Activated CD8-positive, alpha-beta memory T cell treated with anti-CD3 and anti-CD28 coated beads, Interleukin-2, amount 10 ng/mL, durations not matched to agents 7 days and 5 days (primary cell): Measurements from ENCODE around the gene NLRC5. TPM values are rescaled to one million over a fixed set of nuclear protein-coding genes. Genes with fewer than 3 reads are reported as not detected.

Source experiments
- ATAC-seq: fragments of 150-1000 bp; cut with Tn5 transposase; one replicate; pipeline ENCODE4 v1.10.0; 2021; ENCODE audit warnings: moderate library complexity
- CTCF ChIA-PET: fragments of 350-600 bp; sonication (Branson Sonifier 250); formaldehyde crosslinking; loops from one replicate; lab custom pipeline; 2021; ENCODE audit warnings: antibody characterized with exemption; lab: Charles Lee
- DNase-seq: peaks from one replicate; pipeline ENCODE4 v3.0.0-alpha.2; 2020
- H3K27ac Mint-ChIP-seq: one replicate; pipeline ENCODE4 v1.8.0; 2021; ENCODE audit warnings: mild to moderate bottlenecking, mixed read lengths
- H3K27me3 Mint-ChIP-seq: one replicate; pipeline ENCODE4 v1.8.0; 2021; ENCODE audit warnings: mixed read lengths
- H3K36me3 Mint-ChIP-seq: one replicate; pipeline ENCODE4 v1.8.0; 2021; ENCODE audit warnings: mild to moderate bottlenecking, mixed read lengths
- H3K4me1 Mint-ChIP-seq: one replicate; pipeline ENCODE4 v1.8.0; 2021; ENCODE audit warnings: mixed read lengths
- H3K4me3 Mint-ChIP-seq: one replicate; pipeline ENCODE4 v1.8.0; 2021; ENCODE audit warnings: mild to moderate bottlenecking, moderate library complexity, mixed read lengths
- H3K9me3 Mint-ChIP-seq: one replicate; pipeline ENCODE4 v1.8.0; 2022; ENCODE audit warnings: low read depth, mixed read lengths
- total RNA-seq, 2 experiments: library from RNA; stranded (reverse); gene quantifications; one replicate each; pipeline ENCODE4 v1.2.3, GENCODE V29; 2021

Gene NLRC5
- total RNA-seq, 2 experiments from 2014 or later = 156 to 287 TPM

- Mint-ChIP-seq H3K4me3 (peak overlapping the region; percentile 74), H3K27me3 (no peaks in the 10 kb centered on the region), H3K27ac (peak overlapping the region; percentile 80), H3K9me3 (no peaks in the 10 kb centered on the region), H3K4me1 (peaks cover 89% of the 10 kb centered on the region), H3K36me3 (no peaks in the 10 kb centered on the region)
- no peak for DNase-seq
- CTCF ChIA-PET = interaction anchor here (1.3 kb wide), 1 partner anchor 47 kb away, joined by 3 read pairs; no protein-coding TSS in a partner anchor
- ATAC-seq = no peak
Measured at GRCh38 chr16:57130950-57131321, 141.6 kb downstream of the NLRC5 start.

GRCh38 chr16:57131351-57131970 lies 142.1 kb downstream of the NLRC5 start:
- peaks cover 88% of the 10 kb centered on the region for H3K4me1 Mint-ChIP-seq
- DNase-seq (no peak), ATAC-seq (no peak)
- H3K27me3 Mint-ChIP-seq = no peaks in the 10 kb centered on the region
- CTCF ChIA-PET = interaction anchor here (1.3 kb wide), 1 partner anchor 47 kb away, joined by 3 read pairs; no protein-coding TSS in a partner anchor
- H3K9me3 Mint-ChIP-seq = no peaks in the 10 kb centered on the region
- H3K4me3 Mint-ChIP-seq = peak overlapping the region; percentile 74
- no peaks in the 10 kb centered on the region for H3K36me3 Mint-ChIP-seq
- H3K27ac Mint-ChIP-seq = peak overlapping the region; percentile 80

- Mint-ChIP-seq H3K4me3 (no peak overlapping the region), H3K4me1 (peaks cover 78% of the 10 kb centered on the region), H3K27me3 (no peaks in the 10 kb centered on the region), H3K27ac (peak overlapping the region; percentile 80), H3K9me3 (no peaks in the 10 kb centered on the region), H3K36me3 (no peaks in the 10 kb centered on the region)
- CTCF ChIA-PET = no interaction called here
- ATAC-seq (no peak), DNase-seq (no peak)
Measured at GRCh38 chr16:57132470-57132869, 143.1 kb downstream of the NLRC5 start.

GRCh38 chr16:57133031-57133430 lies 143.7 kb downstream of the NLRC5 start:
- Mint-ChIP-seq H3K4me3 (no peak overlapping the region), H3K27me3 (no peaks in the 10 kb centered on the region), H3K36me3 (no peaks in the 10 kb centered on the region), H3K4me1 (peaks cover 73% of the 10 kb centered on the region), H3K9me3 (no peaks in the 10 kb centered on the region), H3K27ac (peak overlapping the region; percentile 82)
- ATAC-seq (no peak), DNase-seq (no peak)
- CTCF ChIA-PET = interaction anchor here (1.1 to 1.2 kb wide), 2 partner anchors 13 to 49 kb away, joined by 3 read pairs; no protein-coding TSS in a partner anchor

Other genes starting within 250 kb of the NLRC5 start
- not detected for gene SLC12A3, start 124.3 kb upstream of the NLRC5 start, total RNA-seq
- gene HERPUD1, start 57.4 kb upstream of the NLRC5 start, total RNA-seq = 100 to 1,000 TPM; 127 to 149 TPM
- not detected for gene CETP, start 27.6 kb upstream of the NLRC5 start, total RNA-seq
- gene CPNE2, start 103.0 kb downstream of the NLRC5 start, total RNA-seq = 1 to 10 TPM; 3.2 to 9.6 TPM
- gene PSME3IP1, start 196.5 kb downstream of the NLRC5 start, total RNA-seq = 100 to 1,000 TPM; 118 to 124 TPM
- 10 to 100 TPM; 32.6 to 33.7 TPM for gene RSPRY1, start 196.8 kb downstream of the NLRC5 start, total RNA-seq